Stimulated activated CD8-positive, alpha-beta memory T cell treated with anti-CD3 and anti-CD28 coated beads, Interleukin-15, amount 100 ng/mL, for 24 hours (primary cell): Measurements from ENCODE around the gene GALNT2.

ENCODE experiments used
- DNase-seq: peaks from one replicate; pipeline ENCODE4 v3.0.0-alpha.2; 2020; ENCODE audit warnings: low read depth

The GALNT2 gene

DNA sequence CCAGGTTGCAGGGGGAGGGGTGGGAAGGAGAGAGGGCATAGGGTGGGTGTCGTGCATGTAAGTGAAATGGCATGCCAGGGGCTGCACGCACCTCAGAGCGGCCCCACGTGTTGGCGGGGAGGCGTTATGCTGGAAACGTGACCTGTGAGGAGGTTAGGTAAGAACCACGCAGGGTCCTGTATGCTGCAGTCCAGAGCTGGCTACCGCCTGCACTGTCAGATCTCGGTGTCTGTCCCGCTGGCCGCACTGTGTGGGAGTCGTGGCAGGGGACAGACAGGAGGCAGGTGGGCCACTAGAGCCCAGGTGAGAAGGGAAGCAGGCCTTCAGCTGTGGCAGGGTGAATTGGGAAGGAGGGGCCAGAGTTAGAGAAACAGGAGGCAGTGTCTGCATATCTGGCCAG, 79.7 kb downstream of the GALNT2 start:
- DNase-seq = no peak

DNA sequence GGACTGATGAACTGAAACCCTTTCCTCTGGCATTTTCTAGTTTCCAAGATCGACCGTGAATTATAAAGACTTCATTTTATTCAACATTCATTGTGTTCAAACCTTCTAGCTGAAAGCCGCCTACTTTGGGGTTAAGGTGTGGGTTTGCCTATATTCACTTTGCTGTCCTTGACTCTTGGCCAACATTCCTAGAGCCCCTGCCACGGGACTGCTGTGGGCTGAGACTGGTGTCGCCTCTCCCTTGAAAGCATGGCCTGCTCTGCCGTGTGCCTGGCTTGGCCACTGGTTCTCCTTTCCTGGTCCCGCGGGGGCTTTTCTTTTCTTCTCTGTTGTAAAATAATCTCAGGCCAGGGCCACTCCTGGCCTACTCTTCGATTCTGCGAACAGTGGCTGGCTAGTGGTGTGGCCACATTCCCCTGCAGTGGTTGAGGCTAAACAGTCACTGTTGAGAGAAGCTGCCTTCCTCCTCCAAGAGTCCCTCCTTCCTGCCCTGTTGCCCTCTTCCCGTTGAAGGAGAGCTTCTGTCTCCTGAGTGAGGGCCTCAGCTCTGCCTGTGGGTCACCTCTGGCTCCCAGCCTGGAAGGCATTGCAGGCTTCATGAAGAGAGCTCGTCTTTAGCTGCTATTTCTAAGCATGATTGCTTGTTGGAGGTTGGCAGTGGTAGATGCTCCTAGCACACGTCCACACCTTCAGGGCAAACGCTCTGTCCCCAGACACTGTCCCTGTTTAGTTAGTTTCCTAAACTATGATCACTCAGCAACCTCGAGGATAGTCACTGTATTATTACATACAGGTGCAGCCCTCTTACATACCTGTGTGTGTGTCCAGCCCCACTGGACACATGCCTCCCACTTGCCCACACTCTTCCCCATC, 80.5 kb downstream of the GALNT2 start:
- no peak for DNase-seq

DNA sequence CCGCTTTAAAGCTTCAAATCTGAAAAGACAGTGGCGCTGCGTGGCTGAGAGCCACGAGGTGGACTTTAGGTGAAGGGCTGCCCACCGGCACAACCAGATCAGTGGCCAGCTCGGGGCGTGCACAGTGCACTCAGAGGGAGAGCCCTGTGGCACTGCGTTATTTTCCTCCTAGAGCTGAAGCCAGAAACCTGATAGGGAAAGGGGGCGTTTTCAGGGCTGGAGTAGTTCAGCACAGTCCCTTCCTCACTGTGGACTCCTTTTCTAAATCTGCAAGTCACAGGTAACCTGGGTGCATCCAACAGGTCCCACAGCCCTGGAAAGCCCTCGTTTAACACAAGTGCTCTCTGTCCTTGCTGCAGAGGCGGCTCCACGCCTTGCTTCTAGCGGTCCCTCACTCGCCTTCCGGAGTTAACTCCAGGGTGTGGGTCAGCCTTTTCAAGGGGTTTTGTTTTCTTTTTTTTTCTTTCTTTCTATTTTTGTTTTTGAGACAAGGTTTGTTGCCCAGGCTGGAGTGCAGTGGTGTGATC, 81.2 kb downstream of the GALNT2 start:
- no peak for DNase-seq

DNA sequence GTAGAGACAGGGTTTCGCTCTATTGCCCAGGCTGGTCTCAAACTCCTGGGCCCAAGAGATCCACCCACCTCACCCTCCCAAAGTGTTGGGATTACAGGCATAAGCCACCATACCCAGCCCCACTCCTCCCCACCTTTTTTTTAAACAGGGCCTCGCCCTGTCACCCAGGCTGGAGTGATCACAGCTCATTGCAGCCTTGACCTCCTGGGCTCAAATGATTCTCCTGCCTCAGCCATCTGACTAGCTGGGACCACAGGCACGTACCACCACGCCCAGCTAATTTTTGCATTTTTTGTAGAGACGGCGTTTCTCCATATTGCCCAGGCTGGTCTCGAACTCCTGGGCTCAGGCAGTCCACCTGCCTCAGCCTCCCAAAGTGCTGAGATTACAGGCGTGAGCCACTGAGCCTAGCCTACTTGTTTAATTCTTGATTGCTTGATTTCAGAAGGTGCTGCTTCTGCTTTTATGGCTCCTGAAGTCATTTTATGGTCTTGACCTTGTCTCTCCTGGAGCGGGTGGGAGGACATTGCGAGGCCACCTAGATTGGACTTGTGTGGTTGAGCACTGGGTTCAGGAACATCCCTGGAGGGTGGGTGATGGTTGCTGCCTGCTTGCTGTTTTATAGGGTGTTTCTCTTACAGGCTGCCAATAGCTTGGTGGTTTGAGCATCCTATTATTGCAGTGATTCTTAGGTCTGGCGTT, 81.9 kb downstream of the GALNT2 start:
- DNase-seq = no peak

DNA sequence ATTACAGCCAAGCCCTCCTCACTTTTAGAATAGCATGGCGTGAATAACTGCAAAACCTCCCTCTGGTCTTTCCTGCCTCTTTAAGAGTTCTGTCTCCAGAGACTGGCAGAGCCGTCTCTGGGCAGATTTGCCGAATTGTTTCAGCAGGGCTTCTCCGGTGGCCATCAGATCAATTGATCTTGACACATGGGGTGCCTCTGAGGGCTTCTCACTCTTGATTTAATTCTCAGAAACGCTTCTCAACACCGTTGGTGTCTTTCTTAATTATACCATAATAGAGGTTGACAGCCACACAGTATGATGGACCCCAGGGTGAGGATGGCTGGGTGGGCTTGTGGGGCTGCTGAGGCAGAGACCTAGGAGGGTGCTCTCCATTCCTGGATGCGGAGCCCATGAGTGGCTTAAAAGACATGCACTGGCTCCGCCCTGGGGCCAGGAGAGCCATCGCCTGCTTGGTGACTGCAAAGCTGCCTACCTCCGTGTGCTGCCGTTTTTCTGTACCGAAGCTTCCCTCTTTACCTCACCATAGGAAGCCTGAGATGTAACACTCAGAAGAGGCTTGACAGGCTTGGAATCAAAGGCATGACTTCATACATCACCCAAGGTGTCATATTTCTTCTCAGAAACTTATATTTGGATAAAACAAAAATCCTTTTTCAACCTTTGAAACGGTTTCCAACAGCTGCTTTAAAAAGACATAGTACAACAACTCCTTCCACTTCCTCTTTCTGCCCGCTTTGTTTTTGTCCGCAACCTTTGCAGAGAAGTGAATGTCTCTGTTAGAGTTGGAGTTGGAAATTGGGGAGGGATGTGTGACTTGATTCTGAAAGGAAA, 82.9 kb downstream of the GALNT2 start:
- DNase-seq = no peak

DNA sequence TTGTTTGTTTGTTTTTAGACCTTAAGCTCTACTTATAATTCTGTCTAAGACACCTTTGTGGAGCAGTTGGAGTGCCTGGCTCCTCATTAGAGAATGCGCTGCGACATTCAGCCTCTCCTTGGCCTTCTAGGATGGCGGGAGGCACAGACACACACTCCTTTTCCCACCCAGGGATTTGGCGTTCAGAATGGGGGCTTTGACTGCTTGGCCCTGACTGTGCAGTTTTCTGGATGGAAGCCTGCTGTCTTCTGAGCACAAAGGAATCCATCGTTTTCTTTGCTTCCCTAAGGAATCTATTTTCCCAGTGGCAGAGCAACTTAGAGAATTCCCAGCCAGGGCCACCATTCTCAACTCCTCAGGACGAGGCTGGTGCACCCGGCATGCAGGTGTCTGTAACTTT, 83.6 kb downstream of the GALNT2 start:
- DNase-seq = no peak

DNA sequence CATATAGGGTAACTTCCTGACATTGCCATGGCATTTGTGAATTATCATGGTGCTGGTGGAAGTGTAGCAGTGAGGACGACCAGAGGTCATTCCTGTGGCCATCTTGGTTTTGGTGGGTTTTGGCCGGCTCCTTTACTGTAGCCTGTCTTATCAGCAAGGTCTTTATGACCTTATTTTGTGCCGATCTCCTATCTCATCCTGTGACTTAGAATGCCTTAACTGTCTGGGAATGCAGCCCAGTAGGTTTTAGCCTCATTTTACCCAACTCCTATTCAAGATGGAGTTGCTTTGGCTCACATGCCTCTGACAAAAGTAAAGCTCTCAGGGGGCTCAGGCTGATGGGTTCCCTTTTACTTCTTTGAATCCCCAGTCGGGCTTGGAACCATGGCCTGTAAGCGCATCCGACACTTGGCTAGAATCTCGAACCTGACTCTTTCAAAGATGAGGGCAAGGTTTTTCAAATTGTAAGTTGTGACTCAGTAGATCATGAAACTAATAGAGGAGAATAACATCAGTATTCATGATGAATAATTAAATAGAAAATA, 85.0 kb downstream of the GALNT2 start:
- no peak for DNase-seq

DNA sequence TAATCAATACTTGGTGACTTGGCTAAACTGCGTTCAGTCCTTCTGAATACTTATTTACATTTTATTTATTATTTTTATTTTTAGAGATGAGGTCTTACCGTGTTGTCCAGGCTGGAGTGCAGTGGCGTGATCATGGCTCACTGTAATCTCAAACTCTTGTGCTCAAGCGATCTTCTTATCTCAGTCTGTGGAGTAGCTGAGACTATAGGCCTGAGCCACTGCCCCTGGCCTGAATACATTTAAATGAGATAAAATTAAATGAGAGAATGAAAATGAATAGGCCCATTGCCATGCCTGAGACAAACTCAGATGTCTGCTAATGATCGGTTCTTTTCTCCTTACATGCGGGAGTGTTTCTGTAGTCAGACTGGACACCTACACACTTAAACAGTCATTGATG, 86.0 kb downstream of the GALNT2 start:
- no peak for DNase-seq

DNA sequence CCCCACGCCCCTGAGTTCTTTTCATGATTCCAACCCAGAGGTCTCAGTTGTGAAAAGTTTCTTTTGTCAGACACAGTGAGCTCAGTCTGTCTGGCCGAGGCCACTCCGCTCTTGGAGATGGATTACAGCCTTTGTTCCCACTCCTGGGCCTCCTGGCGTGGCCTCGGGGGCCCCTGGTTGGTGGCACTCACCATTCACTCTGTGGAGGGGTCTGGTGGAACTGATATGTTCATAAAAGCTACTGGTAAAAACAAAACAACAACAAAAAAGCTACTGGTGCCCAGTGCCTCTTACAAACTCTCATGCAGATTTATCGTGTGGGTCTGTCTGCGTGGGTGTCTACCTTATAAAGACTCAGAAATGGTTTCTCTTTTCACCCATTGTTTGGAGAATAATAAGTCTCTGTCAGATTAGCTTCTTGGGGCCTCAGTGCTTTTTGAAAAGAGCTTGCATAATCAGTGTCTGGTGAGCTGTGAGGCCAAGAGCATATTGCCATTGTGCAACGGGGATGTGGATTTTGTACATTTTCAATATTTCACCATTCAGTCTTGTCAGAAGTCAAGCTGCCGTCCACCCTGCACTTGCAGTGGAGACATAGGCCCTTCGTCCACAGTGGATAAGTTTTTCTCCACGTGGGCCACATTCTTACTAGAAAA, 86.7 kb downstream of the GALNT2 start:
- no peak for DNase-seq

DNA sequence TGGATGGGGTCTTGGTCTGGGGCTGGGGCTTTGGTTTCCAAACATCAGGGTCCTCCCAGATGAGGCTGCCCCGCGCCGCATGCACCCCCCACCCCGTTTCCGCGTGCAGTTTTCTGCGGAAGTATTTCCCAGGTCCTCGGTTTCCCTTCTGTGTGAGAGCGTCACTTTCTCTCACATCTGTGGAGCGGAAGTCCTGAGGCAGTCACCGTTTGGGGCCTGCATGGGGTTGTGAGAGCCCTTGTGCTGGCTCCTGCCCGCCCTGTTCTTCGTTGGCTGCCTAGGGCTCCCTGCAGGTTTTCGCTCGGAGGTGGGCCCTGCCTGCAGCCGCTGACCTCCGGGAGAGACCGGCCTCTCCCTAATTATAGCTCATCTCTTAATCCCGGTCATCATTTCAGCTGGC, 88.0 kb downstream of the GALNT2 start:
- DNase-seq = no peak

DNA sequence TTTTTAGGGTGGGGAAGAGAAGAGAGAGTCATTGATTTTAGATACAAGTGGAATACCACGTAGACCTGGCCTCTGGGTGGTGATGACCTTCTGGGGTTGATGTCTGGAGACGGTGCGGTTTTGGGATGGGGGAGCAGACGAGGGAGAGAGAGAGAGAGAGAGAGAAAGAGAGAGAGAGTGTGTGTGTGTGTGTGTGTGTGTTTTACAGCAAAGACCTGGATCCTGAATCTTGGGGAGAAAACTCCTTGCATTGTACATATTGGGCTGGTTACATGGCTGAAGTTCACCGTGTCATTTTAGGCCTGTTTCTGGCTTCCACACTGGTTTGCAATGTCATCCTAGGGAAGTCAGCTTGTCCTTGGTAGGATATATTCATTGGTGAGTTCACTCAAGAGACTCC, 89.0 kb downstream of the GALNT2 start:
- DNase-seq = no peak

DNA sequence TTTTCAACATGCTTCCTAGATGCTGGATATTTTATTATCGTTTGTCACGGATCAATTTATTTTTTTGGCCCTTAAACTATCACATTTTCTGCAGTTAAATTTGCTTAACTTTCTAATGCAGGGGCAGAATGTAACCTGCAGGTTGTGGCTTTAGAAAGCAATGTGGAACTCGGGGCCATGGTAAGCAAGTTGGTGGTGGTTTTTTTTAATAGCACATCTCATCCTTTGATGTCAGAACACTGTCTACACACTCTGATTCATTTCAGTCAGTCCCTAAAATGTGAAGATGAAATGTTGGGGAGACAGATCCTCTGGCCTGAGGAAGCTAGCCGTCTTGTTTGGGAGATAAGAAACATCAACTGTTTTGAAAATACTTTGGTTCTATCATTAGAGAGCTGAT, 89.5 kb downstream of the GALNT2 start:
- DNase-seq = no peak

DNA sequence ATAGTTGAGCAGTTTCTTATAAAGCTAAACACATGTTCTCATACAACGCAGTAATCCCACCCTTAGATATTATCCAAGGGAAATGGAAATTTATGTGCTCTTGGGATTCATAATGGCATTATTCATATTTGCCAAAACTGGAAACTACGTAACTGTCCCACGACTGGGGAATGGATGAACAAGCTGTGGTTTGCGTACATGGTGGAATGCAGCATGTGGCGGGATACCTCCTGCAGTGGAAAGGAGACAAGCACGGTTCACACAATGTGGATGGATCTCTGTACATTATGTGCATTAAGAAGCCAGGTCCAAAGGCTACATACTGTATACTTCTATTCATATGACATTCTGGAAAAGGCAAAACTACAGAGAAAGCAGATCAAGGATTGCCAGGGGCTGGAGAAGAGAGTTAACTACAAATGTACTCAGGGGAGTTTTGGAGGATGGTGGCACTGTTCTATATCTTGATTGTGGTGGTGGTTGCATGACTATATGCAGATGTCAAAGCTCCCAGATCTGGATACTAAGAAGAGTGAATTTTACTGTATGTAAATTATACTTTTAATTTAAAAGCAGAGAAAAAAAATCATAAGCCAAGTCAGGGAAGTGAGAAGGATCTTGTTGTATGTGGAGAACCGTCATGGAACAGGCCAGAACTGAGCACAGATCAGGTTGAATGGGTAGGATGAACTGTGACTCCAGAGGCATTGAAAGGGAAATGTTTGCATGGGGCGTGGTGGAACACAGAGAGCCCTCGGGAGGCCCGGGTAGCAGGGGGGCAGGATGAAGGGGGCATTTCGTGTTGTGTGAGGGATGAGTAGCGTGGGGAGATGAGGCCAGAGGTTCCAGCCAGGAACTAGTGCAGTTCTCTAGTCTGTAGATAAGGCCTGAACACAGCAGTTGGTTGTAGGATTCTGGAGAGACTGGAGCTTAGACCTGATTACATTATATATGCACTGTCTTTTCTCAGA, 90.7 kb downstream of the GALNT2 start:
- DNase-seq = no peak

DNA sequence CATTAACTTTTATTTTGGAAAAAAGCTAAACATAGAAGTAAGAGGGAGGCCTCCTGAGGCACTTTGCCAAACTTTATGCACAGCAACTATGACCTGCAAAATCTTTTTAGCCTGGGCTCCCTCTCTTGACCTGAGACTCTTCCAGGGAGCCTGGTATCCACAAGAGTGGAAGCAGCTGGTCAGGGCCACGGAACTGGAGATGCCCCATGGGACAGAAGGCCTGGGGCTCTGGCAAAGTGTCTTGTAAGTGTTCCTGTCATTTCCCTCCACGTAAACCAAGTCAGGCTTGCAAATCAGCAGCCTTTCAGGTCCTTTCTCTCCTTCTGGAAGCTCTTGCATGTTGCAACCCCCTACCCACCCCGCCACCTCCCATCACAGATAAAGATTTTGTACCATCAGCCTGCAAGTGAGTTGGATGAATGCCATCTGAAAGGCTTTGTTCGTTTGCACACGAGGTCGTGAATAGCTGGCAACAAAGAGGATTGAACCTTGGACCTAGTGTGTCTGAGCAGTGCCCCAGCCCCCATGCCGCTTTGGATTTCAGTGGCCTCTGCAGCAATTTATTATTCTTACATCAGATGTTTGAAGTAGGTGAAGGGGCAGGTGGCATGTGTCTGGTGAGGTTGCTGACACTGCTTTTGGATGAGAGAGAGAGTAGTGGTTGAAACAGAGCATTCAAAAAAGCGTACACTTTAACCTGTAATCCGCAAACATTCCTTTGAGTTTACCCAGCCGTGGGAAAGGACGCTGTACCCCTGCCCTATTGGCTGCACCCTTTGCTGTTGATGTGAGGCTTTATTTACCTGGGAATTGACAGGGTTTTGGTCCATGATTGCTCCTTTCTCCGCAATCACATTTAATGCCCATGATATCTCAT, 91.6 kb downstream of the GALNT2 start:
- DNase-seq = no peak

DNA sequence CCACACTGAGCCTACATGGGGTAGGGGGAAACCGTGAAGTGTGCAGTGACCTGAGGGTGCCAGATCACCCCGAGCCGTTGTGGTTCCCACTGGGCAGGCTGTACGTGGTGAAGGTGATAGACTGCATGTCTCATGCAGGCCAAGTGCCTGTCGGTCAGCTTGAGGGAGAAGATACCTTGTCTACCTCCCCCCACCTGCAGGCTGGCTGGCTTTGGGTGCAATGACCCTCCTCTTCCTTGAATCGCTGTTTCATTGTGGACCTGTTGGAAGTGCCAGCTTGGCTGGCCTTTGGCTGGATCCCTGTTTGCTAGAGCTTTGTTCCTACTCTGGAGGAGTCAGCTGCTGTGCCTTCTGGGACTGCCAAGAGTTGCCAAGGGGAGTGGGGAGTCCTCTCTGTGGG, 92.5 kb downstream of the GALNT2 start:
- DNase-seq = no peak

DNA sequence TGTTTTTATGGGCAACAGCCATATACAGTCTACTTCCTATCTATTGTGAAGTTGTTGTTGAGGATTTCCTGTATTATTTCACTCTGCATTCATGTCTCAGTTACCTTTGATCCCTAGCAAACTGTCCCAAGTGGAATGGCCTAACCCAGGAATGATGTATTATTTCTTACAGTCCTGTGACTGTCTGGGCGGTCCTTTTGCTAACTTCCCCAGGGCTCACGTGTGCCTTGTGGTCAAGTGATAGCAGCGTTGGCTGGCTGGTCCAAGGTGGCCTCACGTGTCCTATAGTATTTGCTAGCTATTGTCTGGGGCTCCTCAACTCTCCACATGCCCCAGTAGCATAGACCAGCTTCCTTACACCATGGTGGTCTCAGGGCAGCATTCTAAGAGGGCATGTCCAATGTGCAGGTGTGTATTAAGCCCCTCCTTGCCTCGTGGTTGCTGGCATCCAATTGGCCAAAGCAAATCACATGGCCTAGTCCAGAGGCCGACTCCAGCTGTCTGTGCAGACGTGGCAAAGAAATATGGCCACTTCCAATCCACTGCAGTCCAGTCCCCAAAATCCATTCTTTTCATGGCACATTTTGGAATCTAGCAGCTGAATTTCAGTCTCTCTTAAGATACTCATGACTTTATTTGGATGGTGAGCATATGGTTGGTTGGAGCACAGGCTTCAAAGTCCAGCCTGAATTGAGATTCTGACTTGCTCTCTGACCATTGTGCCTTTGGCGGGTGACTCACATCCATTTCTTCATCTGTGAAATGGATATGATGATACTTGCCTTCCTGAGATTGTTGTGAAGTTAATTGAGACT, 94.1 kb downstream of the GALNT2 start:
- DNase-seq = no peak

DNA sequence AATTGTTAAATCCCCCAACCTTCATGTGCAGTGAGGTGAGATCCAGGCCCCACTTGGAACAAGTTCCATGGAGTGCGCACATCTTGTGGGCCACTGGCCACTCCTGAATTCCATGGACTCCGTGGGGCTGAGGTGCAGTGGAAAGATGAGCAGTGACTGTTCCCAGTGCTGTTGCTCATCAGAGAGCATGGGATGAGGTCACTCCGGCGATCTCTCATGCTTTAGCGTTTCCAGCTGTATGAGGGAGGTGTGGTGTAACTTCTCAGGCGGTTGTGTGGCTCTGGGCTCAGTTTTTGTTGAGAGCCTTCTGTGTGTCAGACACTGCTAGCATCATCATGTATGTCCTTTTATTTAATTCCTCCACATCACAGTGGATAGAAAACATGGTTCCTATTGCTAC, 96.2 kb downstream of the GALNT2 start:
- DNase-seq = no peak

DNA sequence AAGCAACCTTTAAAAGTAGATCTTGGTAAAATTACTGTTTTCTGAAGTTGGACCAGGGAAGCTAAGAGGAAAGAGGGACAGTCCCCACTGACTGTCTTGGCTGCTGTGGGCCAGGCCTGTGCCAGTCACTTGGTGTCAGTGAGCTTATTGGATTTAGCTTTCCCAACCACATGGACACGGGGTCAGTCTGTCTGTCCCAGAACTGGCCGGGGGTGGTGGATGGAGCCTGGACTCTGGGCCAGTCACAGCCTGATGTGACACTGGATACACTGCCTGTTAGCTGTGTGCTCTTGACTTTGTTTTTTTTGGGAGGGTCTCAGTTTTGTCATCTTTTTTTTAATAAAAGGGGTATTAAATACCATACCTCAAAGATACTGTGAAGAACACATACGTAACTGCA, 96.7 kb downstream of the GALNT2 start:
- no peak for DNase-seq

DNA sequence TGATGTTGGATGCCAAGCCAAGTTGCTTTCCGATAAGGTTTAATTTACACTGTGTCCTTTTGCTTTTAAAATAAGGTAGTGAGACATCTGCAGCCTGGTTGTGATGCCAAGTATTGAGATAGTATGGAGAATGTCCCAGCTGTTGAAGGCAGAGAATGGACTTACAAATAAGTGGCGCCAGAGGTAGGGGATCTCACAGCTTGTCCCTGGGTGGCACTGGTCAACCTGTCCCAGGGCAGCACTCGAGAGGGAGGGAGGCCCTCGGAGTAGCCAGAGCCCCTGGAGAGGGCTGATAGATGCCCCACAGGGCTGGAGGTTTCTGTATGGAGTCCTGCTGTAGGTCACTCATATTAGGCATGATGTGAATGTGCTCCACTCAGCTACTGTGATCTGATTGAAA, 98.5 kb downstream of the GALNT2 start:
- DNase-seq = no peak
